Endothelial cell of umbilical vein (primary cell): ENCODE measurements around the gene ACSF3.

Experiments
- EZH2 ChIP-seq: IDR thresholded peaks from 2 replicates; pipeline ENCODE4 v1.6.1; 2012; ENCODE audit warnings: borderline replicate concordance, low read depth, mild to moderate bottlenecking, moderate library complexity, low read length, inconsistent platforms; ENCODE audit not compliant: severe bottlenecking
- POLR2A ChIP-seq: IDR thresholded peaks from 2 replicates; pipeline ENCODE4 v1.6.1; 2012; ENCODE audit warnings: low read depth, mild to moderate bottlenecking, control low read depth, low read length
- POLR2AphosphoS5 ChIP-seq: IDR thresholded peaks from 2 replicates; pipeline ENCODE4 v1.6.1; 2012; ENCODE audit warnings: low read depth, mild to moderate bottlenecking, control low read depth, low read length, moderate library complexity; ENCODE audit not compliant: insufficient read depth
- TF ChIP-seq, protein P1 (sequence below), 2 donors: IDR thresholded peaks; 1 replicate in 1 of 2; 2 replicates in 1 of 2; pipeline ENCODE4 v1.5.1; 2011; ENCODE audit warnings: low read length in 2 of 2, mild to moderate bottlenecking in 2 of 2, moderate library complexity in 2 of 2, control low read depth in 1 of 2, inconsistent platforms in 1 of 2, low read depth in 1 of 2; ENCODE audit not compliant: insufficient read depth in 1 of 2; ENCODE audit errors: extremely low read depth in 1 of 2
- TF ChIP-seq, protein P2 (sequence below): IDR thresholded peaks from 2 replicates; pipeline ENCODE4 v1.6.1; 2011; ENCODE audit not compliant: insufficient read depth, insufficient read length

DNA sequence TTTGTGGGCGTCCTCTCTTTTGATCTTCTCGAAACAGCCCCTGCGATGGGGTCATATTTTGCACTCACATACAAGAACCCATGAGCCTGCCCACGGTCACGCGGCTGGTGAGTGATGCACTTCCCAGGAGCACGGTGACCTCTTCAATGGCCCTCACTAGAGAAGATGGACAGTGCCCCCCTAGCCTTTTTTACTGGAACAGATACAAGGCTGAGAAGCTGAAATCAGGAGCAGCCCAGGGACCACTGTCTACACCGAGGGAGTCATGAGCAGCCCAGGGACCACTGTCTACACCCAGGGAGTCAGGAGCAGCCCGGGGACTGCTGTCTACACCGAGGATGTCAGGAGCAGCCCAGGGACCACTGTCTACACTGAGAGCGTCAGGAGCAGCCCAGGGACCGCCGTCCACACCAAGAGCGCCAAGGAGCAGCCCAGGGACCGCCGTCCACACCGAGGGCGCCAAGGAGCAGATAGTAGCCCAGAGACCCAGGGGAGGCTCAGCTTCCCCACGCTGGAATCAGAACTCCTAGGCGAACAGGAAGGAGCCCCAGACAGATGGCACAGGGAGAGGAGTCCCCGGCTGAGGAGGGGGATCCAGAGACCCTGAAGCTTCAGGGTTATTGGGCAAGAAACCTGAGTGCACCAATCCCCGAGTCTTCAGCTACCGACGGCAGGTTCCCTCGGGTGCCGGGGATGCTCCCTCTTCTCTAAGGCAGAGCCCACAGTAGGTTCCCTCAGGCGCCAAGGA, 23.7 kb downstream of the ACSF3 start:
- TF ChIP-seq, protein P1, sequence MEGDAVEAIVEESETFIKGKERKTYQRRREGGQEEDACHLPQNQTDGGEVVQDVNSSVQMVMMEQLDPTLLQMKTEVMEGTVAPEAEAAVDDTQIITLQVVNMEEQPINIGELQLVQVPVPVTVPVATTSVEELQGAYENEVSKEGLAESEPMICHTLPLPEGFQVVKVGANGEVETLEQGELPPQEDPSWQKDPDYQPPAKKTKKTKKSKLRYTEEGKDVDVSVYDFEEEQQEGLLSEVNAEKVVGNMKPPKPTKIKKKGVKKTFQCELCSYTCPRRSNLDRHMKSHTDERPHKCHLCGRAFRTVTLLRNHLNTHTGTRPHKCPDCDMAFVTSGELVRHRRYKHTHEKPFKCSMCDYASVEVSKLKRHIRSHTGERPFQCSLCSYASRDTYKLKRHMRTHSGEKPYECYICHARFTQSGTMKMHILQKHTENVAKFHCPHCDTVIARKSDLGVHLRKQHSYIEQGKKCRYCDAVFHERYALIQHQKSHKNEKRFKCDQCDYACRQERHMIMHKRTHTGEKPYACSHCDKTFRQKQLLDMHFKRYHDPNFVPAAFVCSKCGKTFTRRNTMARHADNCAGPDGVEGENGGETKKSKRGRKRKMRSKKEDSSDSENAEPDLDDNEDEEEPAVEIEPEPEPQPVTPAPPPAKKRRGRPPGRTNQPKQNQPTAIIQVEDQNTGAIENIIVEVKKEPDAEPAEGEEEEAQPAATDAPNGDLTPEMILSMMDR (IDR thresholded peaks at IDR 0.05; ENCODE audit: extremely low read depth in 1 of 2, insufficient read depth in 1 of 2, low read depth in 1 of 2, low read length in 2 of 2) = no peak
- TF ChIP-seq, protein P2, sequence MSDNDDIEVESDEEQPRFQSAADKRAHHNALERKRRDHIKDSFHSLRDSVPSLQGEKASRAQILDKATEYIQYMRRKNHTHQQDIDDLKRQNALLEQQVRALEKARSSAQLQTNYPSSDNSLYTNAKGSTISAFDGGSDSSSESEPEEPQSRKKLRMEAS = no peak
- no peak for TF ChIP-seq POLR2A
- TF ChIP-seq POLR2AphosphoS5 = no peak
- TF ChIP-seq EZH2 = no peak
